OCI-LY3 (cell line): ENCODE measurements around the gene OGFR.

Experiments
- H2AFZ ChIP-seq: fragments of 200-600, 300-600 bp; shearing (Covaris generic); 2 replicates; pipeline ENCODE4 v1.6.0; 2014; ENCODE audit warnings: antibody characterized with exemption, low read depth, low read length
- H3K27ac ChIP-seq: fragments of 200-600, 300-600 bp; sonication (generic); 2 replicates; pipeline ENCODE4 v1.5.1; 2014; ENCODE audit warnings: mild to moderate bottlenecking, low read length, moderate library complexity, mixed read lengths
- H3K27me3 ChIP-seq: fragments of 200-600, 300-600 bp; sonication (generic); 2 replicates; pipeline ENCODE4 v1.6.1; 2014; ENCODE audit warnings: low read depth, low read length, mixed read lengths
- H3K36me3 ChIP-seq: fragments of 200-600, 300-600 bp; sonication (generic); replicated peaks from 2 replicates; pipeline ENCODE3; 2014; ENCODE audit warnings: low read depth, low read length, mixed read lengths
- H3K4me1 ChIP-seq: fragments of 300-600, 200-600 bp; sonication (generic); 2 replicates; pipeline ENCODE4 v1.6.1; 2014; ENCODE audit warnings: low read length, mixed read lengths
- H3K4me2 ChIP-seq: fragments of 200-600, 300-600 bp; sonication (generic); 2 replicates; pipeline ENCODE4 v1.6.1; 2014; ENCODE audit warnings: low read length, mixed read lengths
- H3K4me3 ChIP-seq: fragments of 300-600, 200-600 bp; sonication (generic); 2 replicates; pipeline ENCODE4 v1.5.1; 2014; ENCODE audit warnings: antibody characterized with exemption, mild to moderate bottlenecking, low read length, moderate library complexity
- H3K79me2 ChIP-seq: fragments of 300-600, 200-600 bp; shearing (Covaris generic); 2 replicates; pipeline ENCODE4 v1.6.1; 2014; ENCODE audit warnings: mild to moderate bottlenecking, low read length, mixed read lengths
- H3K9ac ChIP-seq: fragments of 300-600, 200-600 bp; shearing (Covaris generic); 2 replicates; pipeline ENCODE4 v1.6.0; 2014; ENCODE audit warnings: mild to moderate bottlenecking, low read length, moderate library complexity
- H3K9me3 ChIP-seq: fragments of 200-600, 300-600 bp; shearing (Covaris generic); 2 replicates; pipeline ENCODE4 v1.6.1; 2014; ENCODE audit warnings: low read length, mixed read lengths; ENCODE audit not compliant: insufficient read depth
- H4K20me1 ChIP-seq: fragments of 200-600, 300-600 bp; sonication (generic); 2 replicates; pipeline ENCODE4 v1.6.1; 2016; ENCODE audit warnings: low read length, mixed read lengths; ENCODE audit not compliant: insufficient read depth
- CTCF ChIP-seq: fragments of 200-600, 300-600 bp; sonication (generic); IDR thresholded peaks from 2 replicates; pipeline ENCODE4 v1.5.1; 2014; ENCODE audit warnings: antibody characterized with exemption, low read length, low read depth
- EZH2phosphoT487 ChIP-seq: fragments of 200-600 bp; shearing (Covaris generic); IDR thresholded peaks from 2 replicates; pipeline ENCODE4 v1.6.1; 2018; ENCODE audit warnings: antibody characterized with exemption, mixed run types, low read depth

The OGFR gene

GRCh38 chr20:62820962-62821725 lies 16.5 kb downstream of the OGFR start:
- Histone ChIP-seq H2AFZ (no peak overlapping the region), H3K27ac (no peak overlapping the region), H3K9me3 (no peaks in the 10 kb centered on the region), H3K4me3 (no peak overlapping the region), H3K27me3 (peaks cover 7% of the 10 kb centered on the region), H3K36me3 (no peaks in the 10 kb centered on the region), H3K4me2 (no peak overlapping the region), H3K4me1 (peaks cover 38% of the 10 kb centered on the region), H3K79me2 (no peaks in the 10 kb centered on the region), H3K9ac (no peak overlapping the region), H4K20me1 (no peaks in the 10 kb centered on the region)
- TF ChIP-seq EZH2phosphoT487 (no peak), CTCF (no peak)

- Histone ChIP-seq H3K36me3 (no peaks in the 10 kb centered on the region), H3K4me3 (no peak overlapping the region), H3K4me2 (no peak overlapping the region), H2AFZ (no peak overlapping the region), H4K20me1 (no peaks in the 10 kb centered on the region), H3K27me3 (peaks cover 7% of the 10 kb centered on the region), H3K27ac (no peak overlapping the region), H3K9ac (no peak overlapping the region), H3K9me3 (no peaks in the 10 kb centered on the region), H3K4me1 (peaks cover 43% of the 10 kb centered on the region), H3K79me2 (no peaks in the 10 kb centered on the region)
- TF ChIP-seq CTCF (no peak), EZH2phosphoT487 (no peak)
These were observed 17.1 kb downstream of the OGFR start for GRCh38 chr20:62821726-62822210.

- H3K79me2 ChIP-seq, result no peaks in the 10 kb centered on the region
These were observed 17.7 kb downstream of the OGFR start for GRCh38 chr20:62822239-62822787.

More at GRCh38 chr20:62822239-62822787, 17.7 kb downstream of the OGFR start:
- no peak overlapping the region for H3K4me3 ChIP-seq
- H3K9ac ChIP-seq, result no peak overlapping the region
- peaks cover 7% of the 10 kb centered on the region for H3K27me3 ChIP-seq
- H3K9me3 ChIP-seq, result no peaks in the 10 kb centered on the region
- no peaks in the 10 kb centered on the region for H3K36me3 ChIP-seq
- peak overlapping the region; percentile 26; the same call in 1 of the 2 replicates for H3K4me2 ChIP-seq
- H3K4me1 ChIP-seq, result peaks cover 43% of the 10 kb centered on the region
- no peak overlapping the region for H2AFZ ChIP-seq
- no peak for TF ChIP-seq EZH2phosphoT487
- no peak for TF ChIP-seq CTCF
- H4K20me1 ChIP-seq, result no peaks in the 10 kb centered on the region
- no peak overlapping the region for H3K27ac ChIP-seq
